Stimulated activated CD8-positive, alpha-beta memory T cell treated with anti-CD3 and anti-CD28 coated beads, Interleukin-4, amount 100 ng/mL, for 4 hours (primary cell): ENCODE results near the gene FBLN5.

Experiments
- DNase-seq, 2 donors: peaks; one replicate each; pipeline ENCODE4 v3.0.0-alpha.2; 2020; ENCODE audit warnings: low read depth in 2 of 2, low spot score in 1 of 2

FBLN5 gene

DNA sequence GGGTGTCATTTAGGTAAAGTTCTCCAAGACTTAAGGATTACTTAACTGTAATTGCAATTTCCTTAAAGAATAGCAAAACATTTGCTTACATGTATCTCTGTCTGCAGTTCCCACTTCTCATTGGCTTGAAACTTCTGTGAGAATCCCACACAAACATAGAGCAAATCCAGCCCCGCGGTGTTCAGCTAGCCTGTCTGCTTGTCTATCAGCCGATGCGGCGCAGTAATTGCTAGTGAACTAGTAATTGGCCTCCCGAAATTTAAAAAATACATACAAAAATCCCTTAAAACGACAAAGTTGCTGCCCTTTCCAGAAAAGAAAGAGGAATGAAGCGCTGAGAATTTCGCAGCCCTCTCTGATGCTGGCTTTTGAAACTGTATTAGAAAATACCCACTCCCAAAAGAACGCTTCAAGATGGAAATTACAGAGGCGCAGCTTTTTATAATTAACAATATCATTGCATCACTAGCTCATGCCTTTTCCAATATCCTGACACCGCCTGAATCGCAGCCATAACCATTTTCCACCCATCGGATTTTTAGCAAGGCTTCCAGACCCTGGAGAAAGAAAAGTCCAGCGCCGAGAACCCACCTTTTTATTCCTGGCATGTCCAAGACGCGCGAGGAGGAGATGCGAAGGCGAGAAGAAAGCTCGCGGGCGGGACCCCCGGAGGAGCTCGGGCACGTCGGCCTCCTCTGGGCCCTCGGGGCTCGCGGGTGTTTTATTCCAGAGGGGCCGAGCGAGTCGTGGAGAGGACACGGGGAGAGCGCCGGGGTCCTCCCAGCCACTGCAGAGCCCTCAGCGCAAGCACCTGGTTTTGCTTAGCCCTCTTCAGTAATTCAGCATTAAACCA lies 646 bp downstream of the FBLN5 start:
- no peak for DNase-seq

DNA sequence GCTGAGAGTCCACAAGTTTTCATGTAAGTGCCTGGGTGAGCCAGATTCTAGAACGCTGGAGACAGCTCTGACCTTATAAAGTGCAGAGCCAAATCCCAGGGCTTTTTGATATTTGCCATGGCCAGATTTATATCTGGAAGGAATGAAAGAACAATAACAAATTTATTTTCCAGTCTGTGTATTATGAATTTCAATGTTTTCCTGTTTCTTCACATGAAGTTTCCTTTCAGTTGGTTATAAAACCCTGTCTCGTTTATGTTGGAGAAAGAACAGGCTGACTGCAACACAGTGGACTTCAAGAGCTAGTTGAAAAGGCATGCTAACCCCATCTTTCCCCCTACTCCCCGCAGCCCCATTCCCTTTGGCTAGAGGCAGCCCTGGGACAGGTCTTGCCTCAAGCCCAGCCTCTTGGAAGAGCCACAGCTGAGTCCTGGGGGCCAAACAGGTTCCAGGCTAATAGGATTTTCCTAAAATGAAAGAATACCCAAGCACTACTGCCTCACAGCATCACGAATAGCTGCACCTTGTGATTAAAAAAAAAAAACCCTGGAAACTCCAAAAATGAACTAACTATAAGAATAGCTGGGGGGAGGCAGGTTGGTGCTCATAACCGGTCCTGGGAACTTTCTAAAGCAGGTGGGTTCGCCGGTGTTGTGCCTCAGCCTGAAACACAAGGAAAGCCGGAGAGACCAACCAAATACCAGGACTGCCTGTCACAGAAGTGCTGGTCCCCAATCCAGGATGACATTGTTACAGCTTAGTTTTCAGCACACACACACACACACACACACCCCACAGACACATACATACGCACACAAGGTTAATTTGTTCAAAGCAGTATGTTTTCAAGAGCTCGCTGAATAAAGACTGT lies 1.5 kb downstream of the FBLN5 start:
- DNase-seq, result no peak

DNA sequence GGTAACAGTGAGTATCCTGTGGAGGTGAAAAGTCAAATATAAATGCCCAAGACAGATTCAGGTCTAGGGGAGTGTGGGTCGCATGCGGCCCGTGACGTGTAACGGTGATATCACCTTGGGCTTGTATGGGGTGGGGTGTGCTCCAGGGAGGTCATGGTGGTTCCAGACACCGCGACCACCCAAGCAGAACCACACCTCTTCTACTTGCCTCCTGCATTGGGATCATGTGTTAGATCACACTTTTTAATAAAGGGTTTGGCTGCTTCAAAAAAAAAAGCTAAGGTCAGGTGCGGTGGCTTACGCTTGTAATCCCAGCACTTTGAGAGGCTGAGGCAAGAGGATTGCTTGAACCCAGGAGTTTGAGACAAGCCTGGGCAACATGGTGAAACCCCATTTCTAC lies 4.5 kb downstream of the FBLN5 start:
- no peak for DNase-seq

DNA sequence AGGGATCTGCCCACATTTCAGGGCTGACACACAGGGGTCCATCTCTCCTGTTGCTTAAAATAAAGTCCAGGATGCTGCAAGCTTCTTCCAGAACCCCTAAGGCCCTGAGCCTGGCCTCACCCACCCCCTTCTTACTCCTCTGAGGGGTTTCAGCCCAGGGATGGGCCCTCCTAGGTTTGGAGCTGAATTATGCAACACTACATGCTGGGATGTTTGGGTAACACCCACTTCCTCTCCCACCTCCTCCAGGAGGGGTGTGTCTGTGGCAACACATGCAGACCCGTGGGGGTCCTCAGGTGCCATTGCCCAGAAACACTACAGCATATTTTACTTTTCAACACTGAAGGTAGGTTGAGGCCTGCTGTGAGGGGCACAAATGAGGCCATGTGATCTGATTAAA lies 5.4 kb downstream of the FBLN5 start:
- DNase-seq, result no peak

DNA sequence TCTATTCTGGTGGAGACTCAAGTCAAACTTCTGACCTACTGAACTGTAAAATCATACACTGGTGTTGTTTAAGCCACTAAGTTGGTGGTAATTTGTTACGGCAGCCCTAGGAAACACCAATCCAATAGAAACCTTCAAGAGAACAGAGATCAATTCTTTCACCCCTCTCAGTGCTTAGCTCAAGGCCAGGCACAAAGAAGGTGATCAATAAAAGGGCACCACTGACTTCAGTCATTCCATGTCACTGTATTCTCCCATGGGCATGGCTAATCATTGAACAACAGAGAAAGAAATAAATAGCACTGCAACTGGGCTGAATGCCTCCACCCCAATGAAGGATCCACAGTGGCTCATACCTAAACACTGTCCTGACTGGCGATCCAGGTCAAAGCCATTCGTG lies 7.3 kb downstream of the FBLN5 start:
- no peak for DNase-seq

DNA sequence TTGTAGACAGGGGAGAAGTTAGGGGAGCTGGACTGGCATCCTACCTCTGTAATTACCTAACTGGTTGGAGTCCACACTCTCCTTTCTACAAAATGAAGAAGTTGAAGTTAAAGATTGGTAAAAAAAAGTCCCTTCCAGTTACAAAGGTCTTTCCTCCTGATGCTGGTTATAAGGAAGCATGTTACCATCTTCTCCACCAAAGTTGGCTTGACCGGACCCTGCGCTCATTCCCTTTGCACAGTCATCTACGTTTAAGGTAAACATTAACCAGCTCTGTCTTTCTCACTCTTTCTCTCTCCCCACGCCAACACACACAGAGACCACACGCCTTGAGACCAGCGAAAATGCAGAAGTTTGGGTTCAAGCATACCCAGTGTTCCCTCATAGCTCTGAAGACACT lies 11.9 kb downstream of the FBLN5 start:
- no peak for DNase-seq

DNA sequence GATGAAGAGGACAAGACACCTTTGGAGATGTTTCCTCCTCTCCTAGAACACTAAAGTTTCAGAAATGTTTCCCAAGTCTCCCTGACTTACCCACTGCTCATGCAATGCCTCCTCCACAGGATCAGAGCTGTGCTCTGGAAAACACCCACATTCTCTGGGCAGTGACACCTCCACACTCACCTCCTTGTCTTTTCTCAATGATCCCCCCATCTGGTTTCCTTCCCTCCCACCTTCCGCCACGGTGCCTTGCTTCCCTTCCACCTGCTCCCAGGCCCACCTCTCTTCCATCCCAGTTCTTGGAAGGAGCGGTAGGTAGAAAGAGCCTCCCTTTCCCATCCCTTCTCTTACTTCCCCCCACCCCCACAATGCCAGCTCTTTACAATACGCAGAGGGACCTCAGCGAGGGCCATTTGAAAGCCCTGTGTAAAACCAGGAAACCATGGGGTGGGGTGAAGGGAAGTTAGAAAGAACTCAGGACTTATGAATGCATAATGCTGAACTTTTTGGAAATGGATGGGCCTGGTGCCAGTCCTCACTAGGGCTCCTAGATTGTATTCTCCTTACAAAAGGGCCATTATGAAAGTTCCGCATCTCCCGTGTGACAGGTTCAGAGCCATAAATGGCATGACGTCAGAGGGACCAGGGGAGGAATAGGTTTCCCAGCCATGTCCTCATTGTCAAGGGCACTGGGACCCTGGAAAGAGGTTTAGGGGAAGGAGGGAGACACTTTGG lies 12.8 kb downstream of the FBLN5 start:
- no peak for DNase-seq

DNA sequence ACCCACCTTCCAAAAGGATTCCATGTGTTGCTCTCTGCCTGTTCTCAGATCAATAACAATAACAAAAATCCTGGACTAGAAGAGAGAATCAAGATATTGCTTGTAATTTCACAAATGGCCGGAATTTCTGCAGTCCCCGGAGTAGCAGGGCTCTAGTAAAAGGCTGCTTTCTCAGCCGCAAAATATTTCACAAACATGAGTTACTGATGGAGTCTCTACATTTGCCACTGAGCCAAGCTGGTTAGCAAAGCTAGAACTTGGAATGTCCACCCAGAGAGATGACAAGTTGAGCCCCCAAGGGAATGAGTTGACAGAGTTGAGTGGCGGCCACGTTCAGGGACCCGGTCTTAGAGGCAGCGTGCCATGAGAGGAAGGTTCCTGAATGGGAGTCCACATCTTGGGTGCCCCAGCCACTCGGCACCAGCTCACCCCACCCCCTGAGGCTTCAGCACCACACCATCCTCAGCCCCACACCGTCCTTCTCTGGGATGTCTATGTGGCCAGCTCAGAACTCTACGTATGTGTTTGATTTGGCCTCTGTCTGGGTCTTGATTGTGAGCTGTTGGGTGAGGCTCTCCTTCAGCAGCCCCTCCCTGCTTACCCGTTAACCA lies 15.9 kb downstream of the FBLN5 start:
- DNase-seq, result no peak

DNA sequence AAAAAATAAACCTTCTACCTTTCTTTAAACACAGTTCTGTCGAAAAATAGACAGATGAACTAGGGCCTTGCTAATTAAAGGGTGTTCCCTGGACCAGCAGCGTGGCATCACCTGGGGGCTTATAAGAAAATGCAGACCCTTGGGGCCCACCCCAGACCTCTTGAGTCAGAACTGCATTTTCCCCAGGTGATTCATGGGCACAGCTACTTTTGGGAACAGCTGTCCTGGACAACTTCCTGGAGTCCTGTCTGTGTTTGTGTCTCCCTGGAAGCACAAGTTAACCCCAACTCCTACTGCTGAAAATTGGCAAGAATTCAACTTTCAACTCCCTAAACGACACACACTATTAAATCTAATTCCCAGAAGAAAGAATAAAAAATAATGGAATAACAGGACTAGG lies 17.8 kb downstream of the FBLN5 start:
- no peak for DNase-seq

DNA sequence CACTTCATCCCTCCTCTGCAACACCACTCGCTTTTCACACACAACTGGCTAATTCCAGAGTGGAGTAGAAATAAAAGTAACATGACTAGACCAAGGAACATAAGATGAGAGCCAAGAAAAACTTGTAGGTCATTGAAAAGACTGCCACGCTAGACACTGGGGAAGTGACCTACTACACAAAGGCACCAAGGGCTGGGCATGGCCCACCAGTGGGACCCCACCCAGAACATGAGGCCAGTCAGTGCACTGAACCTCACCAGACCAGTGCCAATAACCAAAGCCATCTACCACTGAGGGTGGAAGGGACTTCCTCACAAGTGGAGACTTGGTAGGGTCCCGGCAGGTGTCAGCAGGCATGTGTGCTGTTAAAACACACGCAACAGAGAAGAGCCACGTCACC lies 19.7 kb downstream of the FBLN5 start:
- no peak for DNase-seq

DNA sequence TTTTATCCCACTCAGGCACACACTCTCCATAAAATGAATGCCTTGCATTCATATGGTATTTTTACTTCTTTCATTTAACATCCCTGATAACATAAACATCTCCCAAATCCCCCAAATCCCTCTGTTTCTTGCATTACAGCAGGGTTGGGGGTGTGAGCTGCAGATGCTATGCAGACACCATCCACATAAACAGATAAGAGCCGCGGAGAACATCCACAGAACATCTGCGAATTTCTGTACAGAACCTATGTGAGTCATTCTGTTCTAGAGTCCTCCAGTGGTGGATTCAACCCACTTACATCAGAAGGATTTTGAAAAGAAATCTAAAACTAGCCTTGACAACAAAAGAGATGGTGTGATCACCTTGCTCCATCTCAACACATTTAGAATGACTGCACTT lies 20.3 kb downstream of the FBLN5 start:
- no peak for DNase-seq

DNA sequence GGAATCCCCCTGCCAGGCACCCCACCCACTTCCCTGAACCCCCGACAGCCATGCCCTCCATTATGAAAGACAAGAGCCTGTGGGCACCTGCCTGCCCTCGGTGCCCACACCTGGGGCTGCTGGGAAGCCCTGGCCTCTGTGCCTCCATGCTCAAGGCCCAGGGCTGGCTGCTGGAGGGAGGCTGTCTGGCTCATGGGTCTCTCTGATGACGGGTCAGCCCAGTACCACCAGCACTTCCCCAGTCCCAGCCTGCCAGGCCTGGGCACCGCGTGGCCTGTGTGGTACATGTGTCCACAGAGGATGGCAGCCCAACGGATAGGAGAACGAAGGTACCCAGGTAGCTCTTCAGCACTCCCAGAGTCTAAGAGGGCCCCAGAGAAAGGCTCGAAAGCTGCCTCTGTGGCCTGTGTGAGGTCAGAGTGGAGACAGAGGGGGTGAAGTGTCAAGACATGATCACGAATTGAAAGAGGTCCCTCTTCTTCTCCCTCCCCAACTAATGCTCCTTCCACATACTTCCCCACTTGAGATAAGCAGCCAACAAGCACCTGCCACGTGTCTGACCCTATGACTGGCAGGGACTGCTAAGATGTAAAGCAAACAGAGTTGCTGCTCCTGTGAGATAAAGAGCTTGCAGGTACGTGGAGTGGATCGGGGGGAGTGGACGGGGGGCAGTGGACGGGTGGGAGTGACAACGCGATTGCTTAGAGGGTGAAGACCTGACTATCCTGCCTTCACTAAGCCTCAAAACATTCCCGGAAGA lies 21.2 kb downstream of the FBLN5 start:
- DNase-seq, result no peak

DNA sequence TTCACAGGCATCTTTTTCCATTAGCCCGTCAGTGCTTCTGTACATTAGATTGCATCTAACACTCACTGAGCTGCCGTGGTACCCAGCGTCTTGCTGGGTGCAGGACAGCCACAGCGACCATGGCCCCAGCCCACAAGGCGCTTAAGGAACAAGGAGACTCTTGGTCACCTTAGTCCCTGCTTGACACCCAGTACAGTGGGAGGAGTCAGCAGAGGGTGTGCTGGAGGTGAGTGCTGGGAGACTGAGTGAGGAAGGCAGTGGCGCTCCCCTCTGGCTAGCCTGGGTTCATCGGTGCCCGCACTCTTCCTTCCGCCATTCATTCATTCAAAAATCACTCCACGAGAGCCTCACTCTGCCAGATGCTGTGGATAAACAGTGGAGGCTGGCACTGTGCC lies 21.8 kb downstream of the FBLN5 start:
- DNase-seq, result no peak

DNA sequence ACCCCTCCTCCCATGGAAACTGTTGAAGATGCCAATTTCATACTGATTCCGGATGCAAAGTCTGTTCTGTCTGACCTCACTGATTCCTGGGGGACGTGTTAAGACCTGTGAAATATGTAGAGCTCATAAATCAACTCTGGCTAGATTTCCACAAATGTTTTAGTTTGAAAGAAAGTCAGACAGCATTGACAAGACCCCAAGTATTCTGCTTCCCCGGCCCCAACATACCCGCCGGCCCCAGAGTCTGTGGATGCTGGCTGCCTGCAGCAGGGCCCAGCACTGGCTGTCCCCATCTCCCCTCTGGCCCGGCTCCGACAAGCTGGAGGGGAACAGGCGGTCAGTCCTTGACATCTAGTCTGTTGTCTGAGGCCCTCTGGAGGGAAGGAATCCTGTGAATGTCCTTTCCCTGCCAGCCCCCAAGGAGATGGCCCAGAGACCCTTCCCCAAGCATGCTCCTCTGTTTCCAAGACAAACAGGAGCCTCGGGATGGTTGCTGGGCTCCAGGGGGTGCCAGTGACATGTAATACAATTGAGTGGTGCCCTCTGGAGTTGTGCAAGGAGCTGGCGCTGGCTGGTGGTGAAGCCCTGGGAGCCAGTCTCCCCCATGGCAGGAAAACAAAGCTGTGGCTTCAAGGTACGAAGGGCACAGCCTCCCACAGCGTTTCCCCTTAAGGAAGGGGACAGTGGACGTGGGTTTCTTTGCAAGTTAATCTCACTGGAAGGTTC lies 22.3 kb downstream of the FBLN5 start:
- DNase-seq, result no peak

DNA sequence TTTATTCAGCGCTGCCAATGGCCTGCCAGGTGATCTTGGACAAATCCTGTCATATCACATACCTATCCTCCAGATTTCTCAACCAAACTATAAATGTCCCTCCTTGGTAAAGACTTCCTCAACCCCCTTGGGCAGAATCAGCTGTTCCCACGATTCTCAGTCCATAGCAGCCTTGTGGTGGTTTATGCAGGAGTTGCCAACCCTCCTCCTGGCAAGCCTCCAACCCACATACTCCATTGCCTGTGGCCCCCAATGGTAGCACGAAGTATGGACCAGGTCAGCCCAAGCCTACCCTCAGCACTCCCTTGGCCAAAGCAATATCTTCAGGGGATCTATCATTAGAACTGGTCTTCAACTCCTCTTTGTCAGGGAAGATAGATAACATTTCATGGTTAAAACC lies 27.0 kb downstream of the FBLN5 start:
- DNase-seq, result no peak

DNA sequence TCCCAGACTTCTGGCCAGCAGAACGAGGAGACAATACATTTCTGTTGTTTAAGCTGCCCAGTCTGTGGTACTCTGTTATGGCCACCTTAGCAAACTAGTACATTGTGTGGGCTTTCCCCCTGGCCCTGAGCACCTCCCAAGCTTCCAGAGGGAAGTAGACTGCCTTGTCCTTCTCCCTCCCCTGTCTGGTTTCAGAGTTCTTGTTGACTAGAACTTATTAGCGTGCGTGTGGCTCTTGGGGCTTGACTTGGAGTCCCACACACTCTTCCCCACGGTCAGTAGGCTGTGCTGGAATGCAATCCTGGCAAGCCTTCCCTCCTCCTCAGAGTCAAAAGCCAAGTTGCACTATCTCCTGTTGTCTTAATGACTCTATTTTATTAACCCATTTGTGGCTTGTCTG lies 27.7 kb downstream of the FBLN5 start:
- DNase-seq, result no peak

DNA sequence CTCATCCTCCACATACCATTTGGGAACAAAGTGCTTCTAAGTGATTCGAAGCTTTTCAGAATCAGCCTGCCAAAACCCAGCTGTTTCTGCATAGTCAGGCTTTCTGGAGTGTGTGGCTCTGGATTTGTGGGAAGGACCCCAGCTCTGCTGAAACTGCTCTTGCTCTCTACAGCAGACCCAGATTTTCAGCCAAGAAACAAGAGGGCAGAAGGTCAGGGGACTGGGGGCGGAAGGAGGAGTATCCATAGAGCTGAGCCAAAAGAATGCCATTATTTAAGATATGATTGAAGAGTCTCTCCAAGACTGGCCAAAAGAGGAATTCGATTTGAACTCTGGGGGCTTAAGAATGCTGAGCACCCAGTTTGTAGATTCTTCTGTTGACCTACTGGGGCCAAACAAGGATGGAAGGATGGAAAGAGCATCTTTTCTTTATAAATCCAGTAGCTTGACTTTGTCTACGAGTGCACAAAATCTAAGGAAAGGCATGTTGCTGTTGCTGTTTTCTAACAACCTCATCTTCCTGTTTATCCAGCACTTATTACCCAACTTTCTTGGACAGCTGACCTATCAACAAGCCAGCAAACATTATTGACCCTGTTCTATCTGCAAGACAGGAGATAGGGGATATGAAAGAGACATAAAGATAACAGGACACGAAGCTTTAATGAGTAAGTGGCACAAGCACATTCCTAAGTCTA lies 29.2 kb downstream of the FBLN5 start:
- DNase-seq, result no peak

DNA sequence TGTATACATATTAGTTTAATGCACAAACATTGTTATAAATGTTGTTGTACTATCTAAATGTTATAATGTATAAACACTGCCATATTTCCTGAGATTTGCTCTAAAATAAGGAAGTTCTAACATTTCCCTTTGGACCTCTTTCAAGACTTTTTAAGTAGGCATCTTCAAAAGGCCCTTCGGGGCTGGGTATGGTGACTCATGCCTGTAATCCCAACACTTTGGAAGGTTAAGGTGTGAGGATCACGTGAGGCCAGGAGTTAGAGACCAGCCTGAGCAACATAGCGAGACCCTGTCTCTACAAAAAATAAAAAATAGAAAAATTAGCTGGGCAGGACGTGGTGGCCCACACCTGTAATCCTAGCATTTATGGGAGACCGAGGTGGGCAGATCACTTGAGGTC lies 35.5 kb downstream of the FBLN5 start:
- DNase-seq, result no peak

DNA sequence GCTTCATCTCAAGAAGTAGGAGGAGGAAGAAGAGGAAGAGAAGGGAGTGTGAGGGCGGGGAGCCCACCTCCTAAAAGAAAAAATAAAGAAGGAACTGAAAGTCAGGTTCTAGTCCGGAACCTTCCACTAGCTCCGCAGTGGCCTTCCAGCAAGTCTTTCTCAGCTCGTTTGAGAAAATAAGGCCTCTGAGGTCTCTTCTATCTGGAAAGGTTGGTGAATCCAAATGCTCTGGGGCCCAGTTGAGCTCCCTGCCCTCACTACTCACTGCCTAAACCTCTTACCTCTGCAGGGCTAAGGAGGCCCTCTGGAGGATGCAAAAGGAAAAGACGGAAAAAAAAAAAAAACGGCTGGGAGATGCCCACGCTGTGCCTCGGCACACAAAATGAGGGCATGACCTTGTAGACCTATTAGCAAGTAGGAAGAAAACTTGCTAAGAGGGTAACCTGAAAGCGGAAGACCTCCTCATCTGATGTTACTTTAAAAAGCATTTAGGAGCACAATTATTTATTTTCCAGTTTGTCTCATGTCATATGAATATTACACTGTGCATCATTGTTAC lies 35.9 kb downstream of the FBLN5 start:
- no peak for DNase-seq
